ENCODE data around the gene PUM2. TPM values are rescaled to one million over a fixed set of nuclear protein-coding genes. Genes with fewer than 3 reads are reported as not detected.

The PUM2 gene
- total and polyA plus RNA-seq, 12 donors = 12.4 to 79.1 (median 67.6) TPM

- Histone ChIP-seq H3K4me1 (peaks cover 0 to 4% (median 0%) of the 10 kb centered on the region in 9 donors), H3K4me3 (no peak overlapping the region), H3K27me3 (peaks cover 0 to 17% (median 0%) of the 10 kb centered on the region in 7 donors), H3K27ac (no peak overlapping the region), H3K36me3 (no peaks in the 10 kb centered on the region), H3K9me3 (no peaks in the 10 kb centered on the region)
- 90 to 95% methylated on average over 21 of the region's 21 CpGs for WGBS, 2 donors
- TF ChIP-seq CTCF (IDR thresholded peaks at IDR 0.05) = no peak
- ATAC-seq = no peak
- intact Hi-C loops (cut with DNase I) = no loop called here
- no peak for DNase-seq
Observed at GRCh38 chr2:20217041-20217970, 133.3 kb downstream of the PUM2 start.

DNA sequence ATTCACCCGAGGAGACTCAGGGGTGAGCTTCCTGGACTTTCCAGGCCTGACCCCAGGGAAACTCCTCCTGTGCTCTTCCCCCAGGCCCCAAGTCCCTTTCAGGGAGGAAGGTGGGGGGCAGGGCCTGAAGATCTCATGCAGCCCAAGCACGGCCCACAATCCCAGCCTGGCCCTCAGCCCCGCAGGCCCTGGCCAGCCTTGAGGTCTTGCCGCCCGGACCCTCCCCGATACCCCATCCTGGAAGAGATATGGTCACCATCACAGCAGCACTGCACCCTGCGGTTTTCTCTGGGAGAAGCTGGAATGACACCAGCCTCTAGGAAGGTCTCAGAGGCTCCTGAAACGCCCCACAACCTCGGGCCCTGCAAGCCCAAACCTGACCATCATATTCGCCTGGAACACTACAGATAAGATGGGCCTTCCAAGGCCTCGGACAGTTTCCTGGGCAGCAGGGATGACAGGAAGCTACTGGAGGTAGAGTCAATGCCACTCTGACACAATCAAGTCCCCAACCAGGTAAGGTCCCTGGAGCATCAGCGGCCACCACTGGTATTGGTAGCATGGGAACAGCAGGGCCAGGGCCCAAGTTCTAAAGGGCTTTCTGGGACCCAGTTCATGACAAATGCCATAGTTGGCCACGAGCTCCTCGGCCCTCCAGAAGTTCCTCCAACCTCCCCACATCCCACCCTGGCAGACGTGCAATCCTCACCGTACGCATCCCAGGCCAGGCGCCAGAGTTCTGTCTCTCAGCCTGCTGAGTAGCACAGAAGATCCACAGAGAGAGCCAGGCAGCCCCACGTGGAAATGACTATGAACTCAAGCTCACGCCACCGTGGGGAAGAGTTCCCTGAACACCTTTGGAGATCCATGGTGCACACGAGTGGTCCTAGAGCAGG lies 134.3 kb downstream of the PUM2 start:
- Histone ChIP-seq H3K9me3 (no peaks in the 10 kb centered on the region), H3K4me1 (peaks cover 0 to 4% (median 0%) of the 10 kb centered on the region in 9 donors), H3K27ac (no peak overlapping the region), H3K36me3 (no peaks in the 10 kb centered on the region), H3K27me3 (peaks cover 0 to 8% (median 0%) of the 10 kb centered on the region in 7 donors), H3K4me3 (no peak overlapping the region)
- ATAC-seq = no peak
- no peak for TF ChIP-seq CTCF (IDR thresholded peaks at IDR 0.05)
- no peak for DNase-seq
- intact Hi-C loops (cut with DNase I) = no loop called here
- 89 to 91% methylated on average over 22 of the region's 22 CpGs for WGBS, 2 donors

DNA sequence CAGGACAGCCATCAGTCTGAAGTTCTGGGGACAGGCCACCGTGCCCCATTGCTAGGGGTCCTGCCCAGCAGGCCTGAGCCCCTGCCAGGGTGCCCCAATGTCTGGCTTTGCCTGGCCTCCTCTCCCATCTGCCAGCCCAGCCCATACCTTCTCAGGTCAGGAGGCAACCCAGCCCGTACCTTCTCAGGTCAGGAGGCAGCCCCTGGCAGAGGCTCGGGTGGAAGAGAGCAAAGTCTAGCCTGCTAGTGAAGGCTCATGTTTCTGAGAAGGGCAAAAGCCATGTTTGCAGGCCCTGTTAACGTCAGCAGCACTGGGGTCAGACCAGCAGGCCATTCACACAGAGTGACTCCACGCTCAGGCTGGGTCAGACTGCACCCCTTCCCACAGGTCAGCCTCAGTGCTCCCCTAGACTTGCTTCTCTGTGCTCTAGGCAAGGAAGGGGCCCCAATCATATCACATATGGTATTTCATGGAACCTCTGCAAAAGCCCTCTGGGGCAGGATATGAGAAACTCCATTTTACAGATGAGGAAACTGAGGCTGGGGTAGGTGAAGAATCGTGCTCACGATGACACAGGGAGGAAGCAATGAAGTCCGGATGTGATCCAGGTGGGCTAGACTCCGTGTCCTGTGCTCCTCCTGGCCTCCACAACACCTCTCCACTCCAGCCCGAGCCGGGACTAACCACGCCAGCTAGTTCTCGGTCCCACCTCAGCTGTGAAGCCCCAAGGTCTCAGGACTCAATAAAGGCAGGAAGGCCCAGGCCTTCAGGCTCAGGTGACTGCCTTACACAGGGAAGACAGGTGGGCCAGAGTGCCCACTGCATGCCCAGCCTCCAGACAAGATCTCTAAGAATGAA lies 135.2 kb downstream of the PUM2 start:
- no peaks in the 10 kb centered on the region for H3K27me3 ChIP-seq
- no peaks in the 10 kb centered on the region for H3K36me3 ChIP-seq
- DNase-seq (no peak), ATAC-seq (no peak)
- no peak overlapping the region for H3K27ac ChIP-seq
- TF ChIP-seq CTCF (IDR thresholded peaks at IDR 0.05) = no peak
- 88 to 89% methylated on average over 13 of the region's 13 CpGs for WGBS, 2 donors
- intact Hi-C loops (cut with DNase I) = no loop called here
- H3K4me1 ChIP-seq = peaks cover 0 to 4% (median 0%) of the 10 kb centered on the region in 9 donors
- no peak overlapping the region for H3K4me3 ChIP-seq
- no peaks in the 10 kb centered on the region for H3K9me3 ChIP-seq
